RWPE2 (cell line): Measurements from ENCODE around the gene ULBP2.

Source experiments
- ATAC-seq: fragments of 200-7000 bp; cut with Tn5 transposase; 3 replicates; pipeline ENCODE4 v1.9.1; 2021; ENCODE audit warnings: low read depth
- DNase-seq: peaks from one replicate; pipeline ENCODE4 v3.0.0-alpha.2; 2020; ENCODE audit warnings: low spot score
- H3K27ac ChIP-seq: fragments of 450-650 bp; 2 replicates; pipeline ENCODE4 v1.5.1; 2017; ENCODE audit warnings: mild to moderate bottlenecking; ENCODE audit not compliant: poor library complexity, severe bottlenecking
- H3K27me3 ChIP-seq: fragments of 250-450 bp; sonication (Bioruptor Pico); 2 replicates; pipeline ENCODE4 v1.5.1; 2021; ENCODE audit warnings: mild to moderate bottlenecking, moderate library complexity; ENCODE audit not compliant: insufficient read depth, poor library complexity, severe bottlenecking
- H3K36me3 ChIP-seq: fragments of 250-450 bp; sonication (Bioruptor Pico); 2 replicates; pipeline ENCODE4 v1.5.1; 2020; ENCODE audit warnings: low read depth, mild to moderate bottlenecking, moderate library complexity
- H3K4me1 ChIP-seq: fragments of 250-450 bp; sonication (Bioruptor Pico); 2 replicates; pipeline ENCODE4 v1.5.1; 2021; ENCODE audit warnings: mild to moderate bottlenecking, moderate library complexity; ENCODE audit not compliant: insufficient read depth, poor library complexity, severe bottlenecking
- H3K4me3 ChIP-seq: fragments of 250-450 bp; sonication (Bioruptor Pico); 2 replicates; pipeline ENCODE4 v1.5.1; 2021; ENCODE audit warnings: mild to moderate bottlenecking, moderate library complexity; ENCODE audit not compliant: severe bottlenecking
- H3K9me3 ChIP-seq: fragments of 250-450 bp; sonication (Bioruptor Pico); 2 replicates; pipeline ENCODE4 v1.5.1; 2021; ENCODE audit warnings: mild to moderate bottlenecking, moderate library complexity; ENCODE audit not compliant: severe bottlenecking
- TF ChIP-seq, protein P1 (sequence below): fragments of 450-650 bp; IDR thresholded peaks from one replicate; pipeline ENCODE4 v1.5.1; 2017; ENCODE audit warnings: mild to moderate bottlenecking, moderate library complexity; ENCODE audit not compliant: poor library complexity, severe bottlenecking

The ULBP2 gene

DNA sequence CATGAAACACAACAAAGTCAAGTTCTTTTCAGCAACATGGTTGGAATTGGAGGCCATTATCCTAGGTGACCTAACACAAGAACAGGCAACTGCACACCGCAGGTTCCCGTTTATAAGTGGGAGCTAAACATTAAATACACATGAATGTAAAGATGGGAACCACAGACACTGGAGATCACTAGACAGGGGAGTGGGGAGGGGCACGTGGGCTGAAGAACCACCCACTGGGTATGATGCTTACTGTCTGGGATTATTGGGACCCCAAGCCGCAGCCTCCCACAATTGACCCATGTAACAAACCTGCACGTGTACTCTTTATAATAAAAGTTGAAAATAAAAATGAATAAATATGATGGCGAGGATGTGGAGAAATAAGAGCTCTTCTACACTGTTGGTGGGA, 10.3 kb upstream of the ULBP2 start:
- Histone ChIP-seq H3K36me3 (no peaks in the 10 kb centered on the region), H3K27me3 (no peaks in the 10 kb centered on the region), H3K4me3 (no peak overlapping the region), H3K27ac (no peak overlapping the region), H3K4me1 (no peaks in the 10 kb centered on the region), H3K9me3 (no peaks in the 10 kb centered on the region)
- TF ChIP-seq, protein P1, sequence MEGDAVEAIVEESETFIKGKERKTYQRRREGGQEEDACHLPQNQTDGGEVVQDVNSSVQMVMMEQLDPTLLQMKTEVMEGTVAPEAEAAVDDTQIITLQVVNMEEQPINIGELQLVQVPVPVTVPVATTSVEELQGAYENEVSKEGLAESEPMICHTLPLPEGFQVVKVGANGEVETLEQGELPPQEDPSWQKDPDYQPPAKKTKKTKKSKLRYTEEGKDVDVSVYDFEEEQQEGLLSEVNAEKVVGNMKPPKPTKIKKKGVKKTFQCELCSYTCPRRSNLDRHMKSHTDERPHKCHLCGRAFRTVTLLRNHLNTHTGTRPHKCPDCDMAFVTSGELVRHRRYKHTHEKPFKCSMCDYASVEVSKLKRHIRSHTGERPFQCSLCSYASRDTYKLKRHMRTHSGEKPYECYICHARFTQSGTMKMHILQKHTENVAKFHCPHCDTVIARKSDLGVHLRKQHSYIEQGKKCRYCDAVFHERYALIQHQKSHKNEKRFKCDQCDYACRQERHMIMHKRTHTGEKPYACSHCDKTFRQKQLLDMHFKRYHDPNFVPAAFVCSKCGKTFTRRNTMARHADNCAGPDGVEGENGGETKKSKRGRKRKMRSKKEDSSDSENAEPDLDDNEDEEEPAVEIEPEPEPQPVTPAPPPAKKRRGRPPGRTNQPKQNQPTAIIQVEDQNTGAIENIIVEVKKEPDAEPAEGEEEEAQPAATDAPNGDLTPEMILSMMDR = no peak
- DNase-seq = no peak
- no peak for ATAC-seq

DNA sequence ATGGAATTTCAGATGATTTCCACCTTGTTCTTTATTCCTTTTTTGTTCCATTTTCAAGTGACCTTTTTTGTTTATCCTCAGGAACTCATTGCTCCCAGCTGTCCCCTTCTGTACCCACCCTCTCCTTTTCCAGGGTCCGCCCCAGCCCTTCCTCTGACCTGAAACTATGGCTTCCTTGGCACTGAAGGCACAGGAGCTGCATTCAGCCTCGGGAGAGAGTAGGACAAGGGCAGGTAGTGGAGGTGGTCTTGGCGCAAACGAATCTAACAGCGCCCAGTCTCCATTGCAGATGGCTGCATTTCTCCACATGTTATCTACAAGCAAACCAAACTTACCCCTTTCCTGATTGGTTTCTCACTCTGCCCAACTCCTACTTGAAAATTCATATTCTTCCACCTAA, 8.8 kb upstream of the ULBP2 start:
- TF ChIP-seq, protein P1 = no peak
- H3K27me3 ChIP-seq = no peaks in the 10 kb centered on the region

DNA sequence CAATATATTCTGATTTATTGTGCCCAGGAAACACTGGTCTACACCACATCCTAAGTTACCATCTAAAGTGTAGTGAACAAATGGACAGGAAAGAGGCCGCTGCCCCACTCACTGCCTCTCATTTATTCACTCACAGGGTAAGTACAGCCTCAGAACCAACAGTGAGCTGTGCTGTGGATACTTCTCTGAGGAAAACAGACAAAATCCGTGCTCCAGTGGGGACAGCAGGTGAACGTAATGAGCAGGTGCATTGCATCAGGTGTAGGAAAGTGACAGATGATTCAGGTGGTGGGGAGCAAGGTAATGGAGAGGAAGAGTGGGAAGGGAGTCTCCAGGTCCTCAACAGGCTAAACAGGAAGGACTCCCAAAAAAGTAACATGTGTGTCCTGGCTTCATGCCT, 8.4 kb upstream of the ULBP2 start:
- no peak for DNase-seq
- ATAC-seq = no peak
- Histone ChIP-seq H3K4me3 (no peak overlapping the region), H3K27ac (no peak overlapping the region), H3K27me3 (no peaks in the 10 kb centered on the region), H3K36me3 (no peaks in the 10 kb centered on the region), H3K4me1 (no peaks in the 10 kb centered on the region), H3K9me3 (no peaks in the 10 kb centered on the region)
- TF ChIP-seq, protein P1 = no peak

More for the DNA sequence above, 8.8 kb upstream of the ULBP2 start:
- H3K36me3 ChIP-seq = no peaks in the 10 kb centered on the region
- H3K4me3 ChIP-seq = no peak overlapping the region
- no peaks in the 10 kb centered on the region for H3K4me1 ChIP-seq
- no peak overlapping the region for H3K27ac ChIP-seq
- ATAC-seq (no peak), DNase-seq (no peak)
- no peaks in the 10 kb centered on the region for H3K9me3 ChIP-seq

DNA sequence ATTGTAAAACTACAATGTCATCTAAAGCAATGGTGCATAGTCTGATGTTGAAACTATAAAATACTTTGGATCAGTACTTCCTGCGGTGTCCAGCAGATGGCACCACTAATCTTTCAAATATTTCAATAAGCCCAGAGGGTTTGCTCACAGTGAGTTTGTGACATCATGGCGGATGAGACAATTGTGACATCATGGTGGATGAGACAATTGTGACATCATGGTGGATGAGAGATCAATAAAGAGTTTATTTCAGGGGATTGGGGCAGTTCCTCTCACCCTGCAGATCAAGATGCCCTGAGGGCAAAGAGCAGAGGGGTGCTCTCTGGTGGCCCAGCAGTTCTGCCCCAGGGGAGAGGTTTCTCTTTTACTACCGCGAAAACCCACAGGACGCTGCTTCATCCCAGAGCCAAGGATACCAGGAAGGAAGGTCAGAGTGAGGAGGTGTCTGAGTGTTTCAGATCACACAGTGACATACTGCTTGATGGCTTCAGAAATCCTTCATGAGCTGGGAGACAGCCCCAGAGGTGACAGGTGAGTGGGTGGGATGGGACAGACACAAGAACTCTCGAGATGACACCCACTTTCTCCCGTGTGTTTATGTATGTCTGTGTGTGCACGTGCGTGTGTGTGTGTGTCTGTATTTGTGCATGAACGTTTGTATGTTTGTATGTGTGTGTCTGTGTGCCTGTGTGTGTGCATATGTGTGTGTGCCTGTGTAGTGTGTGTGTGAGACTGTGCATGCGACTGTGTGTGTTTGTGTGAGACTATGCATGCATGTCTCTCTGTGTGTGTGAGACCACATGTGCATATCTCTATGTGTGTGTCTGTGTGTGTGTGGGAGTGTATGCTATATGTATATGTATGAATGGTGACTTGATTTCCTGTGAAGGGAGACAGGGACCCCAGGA, 7.3 kb upstream of the ULBP2 start:
- ATAC-seq (no peak), DNase-seq (no peak)
- Histone ChIP-seq H3K4me3 (no peak overlapping the region), H3K4me1 (no peaks in the 10 kb centered on the region), H3K36me3 (no peaks in the 10 kb centered on the region), H3K27ac (no peak overlapping the region), H3K9me3 (no peaks in the 10 kb centered on the region), H3K27me3 (no peaks in the 10 kb centered on the region)
- TF ChIP-seq, protein P1 = peak; percentile 89

DNA sequence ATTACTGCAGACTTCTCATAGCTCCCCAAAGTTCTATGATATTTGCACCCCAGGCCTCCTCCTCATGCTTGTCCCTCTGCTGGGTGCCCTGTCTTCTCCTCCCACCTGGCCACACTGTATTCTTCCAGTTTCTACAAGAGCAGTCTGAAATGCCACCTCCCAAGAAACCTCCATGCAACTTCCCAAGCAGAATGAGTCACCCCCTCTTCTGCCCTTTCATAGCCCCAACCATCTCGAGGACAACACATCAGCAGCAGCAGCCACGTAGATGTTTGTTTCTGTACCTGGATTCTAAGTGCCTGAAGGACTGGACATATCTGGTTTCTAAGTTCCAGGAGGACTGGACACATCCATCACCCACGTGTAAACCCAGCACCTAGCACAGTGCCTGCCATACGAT, 6.6 kb upstream of the ULBP2 start:
- Histone ChIP-seq H3K27me3 (no peaks in the 10 kb centered on the region), H3K27ac (no peak overlapping the region)
- ATAC-seq = no peak

More for the DNA sequence above, 6.6 kb upstream of the ULBP2 start:
- no peak for DNase-seq
- Histone ChIP-seq H3K4me3 (no peak overlapping the region), H3K9me3 (no peaks in the 10 kb centered on the region), H3K36me3 (no peaks in the 10 kb centered on the region), H3K4me1 (no peaks in the 10 kb centered on the region)
- TF ChIP-seq, protein P1 = no peak
